C4-2B (cell line): ENCODE measurements around the gene JAK1.

Experiments used
- ZFX ChIP-seq: fragments of 450-650 bp; IDR thresholded peaks from 2 replicates; pipeline ENCODE4 v1.6.1; 2017
- TF ChIP-seq, protein P1 (sequence below): fragments of 450-650 bp; conservative IDR thresholded peaks from 2 replicates; pipeline ENCODE4 v1.5.1; 2017; ENCODE audit warnings: mild to moderate bottlenecking

DNA sequence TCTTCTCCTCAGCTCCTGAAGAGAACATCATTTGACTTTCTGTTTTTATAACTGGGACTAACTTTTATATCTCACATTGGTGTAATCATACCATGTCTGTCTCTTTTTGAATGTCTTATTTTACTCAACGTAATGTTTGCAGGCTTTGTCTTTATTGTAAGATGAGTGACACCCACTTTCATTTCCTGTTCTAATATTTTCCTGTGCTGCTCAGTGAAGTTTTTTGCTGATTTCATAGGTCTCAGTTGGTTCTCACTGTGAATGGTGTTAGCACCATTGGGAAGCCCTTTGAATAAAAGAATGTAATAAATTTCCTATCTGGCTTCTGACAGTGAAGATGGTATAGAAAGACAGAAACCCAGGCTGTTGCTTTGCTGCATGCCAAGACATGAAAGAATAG, 137.5 kb downstream of the JAK1 start:
- TF ChIP-seq, protein P1, sequence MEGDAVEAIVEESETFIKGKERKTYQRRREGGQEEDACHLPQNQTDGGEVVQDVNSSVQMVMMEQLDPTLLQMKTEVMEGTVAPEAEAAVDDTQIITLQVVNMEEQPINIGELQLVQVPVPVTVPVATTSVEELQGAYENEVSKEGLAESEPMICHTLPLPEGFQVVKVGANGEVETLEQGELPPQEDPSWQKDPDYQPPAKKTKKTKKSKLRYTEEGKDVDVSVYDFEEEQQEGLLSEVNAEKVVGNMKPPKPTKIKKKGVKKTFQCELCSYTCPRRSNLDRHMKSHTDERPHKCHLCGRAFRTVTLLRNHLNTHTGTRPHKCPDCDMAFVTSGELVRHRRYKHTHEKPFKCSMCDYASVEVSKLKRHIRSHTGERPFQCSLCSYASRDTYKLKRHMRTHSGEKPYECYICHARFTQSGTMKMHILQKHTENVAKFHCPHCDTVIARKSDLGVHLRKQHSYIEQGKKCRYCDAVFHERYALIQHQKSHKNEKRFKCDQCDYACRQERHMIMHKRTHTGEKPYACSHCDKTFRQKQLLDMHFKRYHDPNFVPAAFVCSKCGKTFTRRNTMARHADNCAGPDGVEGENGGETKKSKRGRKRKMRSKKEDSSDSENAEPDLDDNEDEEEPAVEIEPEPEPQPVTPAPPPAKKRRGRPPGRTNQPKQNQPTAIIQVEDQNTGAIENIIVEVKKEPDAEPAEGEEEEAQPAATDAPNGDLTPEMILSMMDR: no peak
- TF ChIP-seq ZFX: no peak
